Measurements from ENCODE around the gene PGR.

GRCh38 chr11:101169944-101170343 lies 40.3 kb upstream of the PGR start:
- no peak for TF ChIP-seq CTCF (IDR thresholded peaks at IDR 0.05)
- no peak for TF ChIP-seq POLR2A (IDR thresholded peaks at IDR 0.05)

Measured in suprapubic skin (tissue), 3 donors.